Natural killer cell treated with Interleukin-12 subunit alpha and Interleukin-12 subunit beta and Interleukin-15 and Interleukin-18, amount 100 ng/mL, for 72 hours (primary cell): ENCODE measurements around the gene TBC1D5. TPM values are rescaled to one million over a fixed set of nuclear protein-coding genes. Genes with fewer than 3 reads are reported as not detected.
"Not testable (repeated sequence)": the region's sequence is repeated elsewhere in the genome, so short reads cannot be mapped to it uniquely, and the experiment has no call there.

Source experiments
- ATAC-seq, 2 donors: fragments of 150-1000 bp; cut with Tn5 transposase in 1 of 2; sonication (Bioruptor Pico), chemical (Tn5 transposase) in 1 of 2; 2 replicates each; pipeline ENCODE4 v1.10.0; 2021
- DNase-seq: peaks from one replicate; pipeline ENCODE4 v3.0.0; 2022; ENCODE audit warnings: low spot score
- H3K27ac Mint-ChIP-seq, 2 donors: 1 replicate in 1 of 2; 2 replicates in 1 of 2; pipeline ENCODE4 v1.8.0; 2022; ENCODE audit warnings: mixed read lengths in 2 of 2, mild to moderate bottlenecking in 1 of 2, moderate library complexity in 1 of 2
- H3K27me3 Mint-ChIP-seq, 2 donors: 1 replicate in 1 of 2; 2 replicates in 1 of 2; pipeline ENCODE4 v1.8.0; 2022; ENCODE audit warnings: mixed read lengths in 2 of 2
- H3K36me3 Mint-ChIP-seq: one replicate; pipeline ENCODE4 v1.8.0; 2022; ENCODE audit warnings: mixed read lengths
- H3K4me1 Mint-ChIP-seq, 2 donors: 1 replicate in 1 of 2; 2 replicates in 1 of 2; pipeline ENCODE4 v1.8.0; 2022; ENCODE audit warnings: low read depth in 2 of 2, mixed read lengths in 2 of 2, mild to moderate bottlenecking in 1 of 2
- H3K4me3 Mint-ChIP-seq: one replicate; pipeline ENCODE4 v1.8.0; 2022; ENCODE audit warnings: mixed read lengths
- H3K9me3 Mint-ChIP-seq: 2 replicates; pipeline ENCODE4 v1.8.0; 2022; ENCODE audit warnings: mixed read lengths
- total RNA-seq, 2 donors: library from RNA; stranded (reverse); gene quantifications; one replicate each; pipeline ENCODE4 v1.2.3, GENCODE V29; 2022

Gene TBC1D5
- total RNA-seq, 2 donors from 2014 or later, result 43.4 to 51.6 TPM

GRCh38 chr3:17743658-17743995 lies 1.2 kb upstream of the TBC1D5 start:
- no peaks in the 10 kb centered on the region for H3K27me3 Mint-ChIP-seq
- peaks cover 18 to 30% of the 10 kb centered on the region in 2 donors for H3K4me1 Mint-ChIP-seq
- no peaks in the 10 kb centered on the region for H3K36me3 Mint-ChIP-seq
- peak overlapping the region; percentile 88 to 92 for H3K27ac Mint-ChIP-seq
- H3K4me3 Mint-ChIP-seq, result peak overlapping the region; percentile 91
- no peaks in the 10 kb centered on the region for H3K9me3 Mint-ChIP-seq
- no peak for DNase-seq
- no peak for ATAC-seq

GRCh38 chr3:17742880-17743657 lies 638 bp upstream of the TBC1D5 start:
- Mint-ChIP-seq H3K9me3 (no peaks in the 10 kb centered on the region), H3K27ac (peak overlapping the region; percentile 88 to 92), H3K4me3 (peak overlapping the region; percentile 91), H3K27me3 (no peaks in the 10 kb centered on the region), H3K4me1 (peaks cover 23 to 35% of the 10 kb centered on the region in 2 donors), H3K36me3 (no peaks in the 10 kb centered on the region)
- ATAC-seq, result no peak
- no peak for DNase-seq

- ATAC-seq, result no peak
- Mint-ChIP-seq H3K27me3 (no peaks in the 10 kb centered on the region), H3K4me1 (peaks cover 30 to 46% of the 10 kb centered on the region in 2 donors), H3K36me3 (no peaks in the 10 kb centered on the region), H3K9me3 (no peaks in the 10 kb centered on the region), H3K4me3 (peak overlapping the region; percentile 91), H3K27ac (peak overlapping the region; percentile 88 to 92)
- DNase-seq, result no peak
Measured at GRCh38 chr3:17741621-17742101, 770 bp downstream of the TBC1D5 start.

- Mint-ChIP-seq H3K27me3 (no peaks in the 10 kb centered on the region), H3K4me1 (peaks cover 30 to 46% of the 10 kb centered on the region in 2 donors), H3K27ac (peak overlapping the region; percentile 88 to 92), H3K4me3 (peak overlapping the region; percentile 91), H3K9me3 (no peaks in the 10 kb centered on the region), H3K36me3 (no peaks in the 10 kb centered on the region)
- no peak for DNase-seq
- no peak for ATAC-seq
Measured at GRCh38 chr3:17740721-17741141, 1.7 kb downstream of the TBC1D5 start.

GRCh38 chr3:17738921-17739320 lies 3.5 kb downstream of the TBC1D5 start:
- peaks cover 27 to 46% of the 10 kb centered on the region in 2 donors for H3K4me1 Mint-ChIP-seq

GRCh38 chr3:17738219-17738618 lies 4.2 kb downstream of the TBC1D5 start:
- H3K9me3 Mint-ChIP-seq, result no peaks in the 10 kb centered on the region
- H3K4me1 Mint-ChIP-seq, result peaks cover 27 to 46% of the 10 kb centered on the region in 2 donors
- DNase-seq (no peak), ATAC-seq (no peak)
- H3K36me3 Mint-ChIP-seq, result no peaks in the 10 kb centered on the region
- H3K27me3 Mint-ChIP-seq, result no peaks in the 10 kb centered on the region
- no peak overlapping the region for H3K4me3 Mint-ChIP-seq
- H3K27ac Mint-ChIP-seq, result peak overlapping the region in 1 of 2 donors; percentile 70

More at GRCh38 chr3:17738921-17739320, 3.5 kb downstream of the TBC1D5 start:
- Mint-ChIP-seq H3K27me3 (no peaks in the 10 kb centered on the region), H3K9me3 (no peaks in the 10 kb centered on the region), H3K27ac (peak overlapping the region; percentile 64 to 92), H3K36me3 (no peaks in the 10 kb centered on the region), H3K4me3 (peak overlapping the region; percentile 54)
- no peak for DNase-seq
- no peak for ATAC-seq

GRCh38 chr3:17737591-17737990 lies 4.8 kb downstream of the TBC1D5 start:
- DNase-seq (no peak), ATAC-seq (no peak)
- Mint-ChIP-seq H3K4me1 (peaks cover 30 to 48% of the 10 kb centered on the region in 2 donors), H3K4me3 (no peak overlapping the region), H3K9me3 (no peaks in the 10 kb centered on the region), H3K27ac (peak overlapping the region in 1 of 2 donors; percentile 70), H3K27me3 (no peaks in the 10 kb centered on the region), H3K36me3 (no peaks in the 10 kb centered on the region)

- H3K9me3 Mint-ChIP-seq, H3K27ac Mint-ChIP-seq, H3K27me3 Mint-ChIP-seq, ATAC-seq, DNase-seq, H3K4me3 Mint-ChIP-seq, H3K36me3 Mint-ChIP-seq: not testable (repeated sequence)
- peaks cover 31 to 40% of the 10 kb centered on the region in 2 donors for H3K4me1 Mint-ChIP-seq
Measured at GRCh38 chr3:17735362-17735761, 7.1 kb downstream of the TBC1D5 start.

GRCh38 chr3:17733768-17734167 lies 8.7 kb downstream of the TBC1D5 start:
- H3K36me3 Mint-ChIP-seq, result no peaks in the 10 kb centered on the region
- H3K4me3 Mint-ChIP-seq, result no peak overlapping the region
- peaks cover 34% of the 10 kb centered on the region in 2 donors for H3K4me1 Mint-ChIP-seq
- H3K9me3 Mint-ChIP-seq, result no peaks in the 10 kb centered on the region
- DNase-seq (no peak), ATAC-seq (no peak)
- no peaks in the 10 kb centered on the region for H3K27me3 Mint-ChIP-seq
- peak overlapping the region in 1 of 2 donors; percentile 78 for H3K27ac Mint-ChIP-seq

GRCh38 chr3:17733215-17733614 lies 9.2 kb downstream of the TBC1D5 start:
- DNase-seq (no peak), ATAC-seq (no peak)
- H3K4me1 Mint-ChIP-seq, result peaks cover 30 to 31% of the 10 kb centered on the region in 2 donors
- no peak overlapping the region for H3K4me3 Mint-ChIP-seq
- no peaks in the 10 kb centered on the region for H3K27me3 Mint-ChIP-seq
- peaks cover under 1% of the 10 kb centered on the region for H3K36me3 Mint-ChIP-seq
- no peaks in the 10 kb centered on the region for H3K9me3 Mint-ChIP-seq
- H3K27ac Mint-ChIP-seq, result peak overlapping the region in 1 of 2 donors; percentile 78

- Mint-ChIP-seq H3K27ac (peak overlapping the region; percentile 15 to 74), H3K27me3 (no peaks in the 10 kb centered on the region), H3K4me1 (peaks cover 18 to 23% of the 10 kb centered on the region in 2 donors), H3K36me3 (peaks cover 11% of the 10 kb centered on the region), H3K4me3 (no peak overlapping the region), H3K9me3 (no peaks in the 10 kb centered on the region)
- no peak for ATAC-seq
- no peak for DNase-seq
Measured at GRCh38 chr3:17730318-17730967, 12.0 kb downstream of the TBC1D5 start.

- H3K9me3 Mint-ChIP-seq, result no peaks in the 10 kb centered on the region
- H3K4me1 Mint-ChIP-seq, result peaks cover 7 to 8% of the 10 kb centered on the region in 2 donors
- H3K27ac Mint-ChIP-seq, result no peak overlapping the region
- DNase-seq (no peak), ATAC-seq (no peak)
- H3K36me3 Mint-ChIP-seq, result peaks cover 11% of the 10 kb centered on the region
- no peak overlapping the region for H3K4me3 Mint-ChIP-seq
- no peaks in the 10 kb centered on the region for H3K27me3 Mint-ChIP-seq
Measured at GRCh38 chr3:17726313-17726712, 16.1 kb downstream of the TBC1D5 start.

- not testable (repeated sequence) for DNase-seq, H3K27ac Mint-ChIP-seq, H3K4me1 Mint-ChIP-seq, ATAC-seq, H3K9me3 Mint-ChIP-seq, H3K4me3 Mint-ChIP-seq, H3K27me3 Mint-ChIP-seq
- H3K36me3 Mint-ChIP-seq, result peaks cover 11% of the 10 kb centered on the region
Measured at GRCh38 chr3:17725844-17726243, 16.6 kb downstream of the TBC1D5 start.

GRCh38 chr3:17724948-17725347 lies 17.5 kb downstream of the TBC1D5 start:
- no peak for ATAC-seq
- H3K9me3 Mint-ChIP-seq, result no peaks in the 10 kb centered on the region

More at GRCh38 chr3:17724948-17725347, 17.5 kb downstream of the TBC1D5 start:
- no peaks in the 10 kb centered on the region for H3K27me3 Mint-ChIP-seq
- H3K36me3 Mint-ChIP-seq, result peaks cover 11% of the 10 kb centered on the region
- H3K27ac Mint-ChIP-seq, result no peak overlapping the region
- no peak overlapping the region for H3K4me3 Mint-ChIP-seq
- peaks cover 0 to 2% of the 10 kb centered on the region in 2 donors for H3K4me1 Mint-ChIP-seq
- DNase-seq, result no peak
